Stimulated activated CD8-positive, alpha-beta memory T cell treated with anti-CD3 and anti-CD28 coated beads, Interleukin-4, amount 100 ng/mL, for 1 hour (primary cell): ENCODE results near the gene LIN9.

ENCODE experiments used
- DNase-seq, 2 donors: peaks; one replicate each; pipeline ENCODE4 v3.0.0-alpha.2; 2020; ENCODE audit warnings: low read depth in 2 of 2, low spot score in 1 of 2

The LIN9 gene

DNA sequence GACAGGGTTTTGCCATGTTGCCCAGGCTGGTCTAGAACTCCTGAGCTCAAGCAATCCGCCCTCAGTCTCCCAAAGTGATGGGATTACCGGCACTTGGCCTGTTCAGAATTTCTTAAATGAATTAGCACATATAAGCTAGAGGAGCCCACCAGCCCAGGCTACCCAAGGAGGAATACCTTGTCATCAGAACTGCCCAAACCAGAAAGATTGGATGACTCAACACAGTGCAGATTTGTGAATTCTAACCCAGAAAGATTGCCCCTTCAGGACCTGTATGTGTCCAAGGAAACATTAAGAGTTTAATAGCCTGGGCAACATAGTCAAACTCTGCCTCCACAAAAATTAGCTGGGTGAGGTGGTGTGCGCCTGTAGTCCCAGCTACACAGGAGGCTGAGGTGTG, 14.0 kb upstream of the LIN9 start:
- no peak for DNase-seq

- DNase-seq = no peak
Observed at GRCh38 chr1:226320930-226321329, 12.0 kb upstream of the LIN9 start.

DNA sequence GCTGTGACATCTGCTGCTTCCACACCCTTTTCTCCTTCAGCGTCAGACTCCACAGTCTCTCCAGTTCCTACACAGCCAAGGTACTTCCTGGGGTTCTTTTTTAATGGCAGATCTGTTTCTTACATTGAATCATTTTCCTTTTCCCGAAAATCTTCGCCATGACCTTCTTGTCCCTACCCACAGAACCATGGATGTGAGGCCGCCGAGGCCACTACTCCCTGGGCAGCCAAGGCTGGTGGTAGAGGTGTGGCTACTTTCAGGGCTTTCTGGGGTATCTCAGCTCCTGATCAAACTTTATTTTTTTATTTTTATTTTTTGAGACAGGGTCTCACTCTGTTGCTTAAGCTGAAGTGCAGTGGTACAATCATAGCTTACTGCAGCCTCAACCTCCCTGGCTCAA, 9.5 kb upstream of the LIN9 start:
- no peak for DNase-seq

GRCh38 chr1:226314055-226314454, 5.1 kb upstream of the LIN9 start:
- DNase-seq = no peak

GRCh38 chr1:226312065-226312464, 3.1 kb upstream of the LIN9 start:
- DNase-seq = no peak

DNA sequence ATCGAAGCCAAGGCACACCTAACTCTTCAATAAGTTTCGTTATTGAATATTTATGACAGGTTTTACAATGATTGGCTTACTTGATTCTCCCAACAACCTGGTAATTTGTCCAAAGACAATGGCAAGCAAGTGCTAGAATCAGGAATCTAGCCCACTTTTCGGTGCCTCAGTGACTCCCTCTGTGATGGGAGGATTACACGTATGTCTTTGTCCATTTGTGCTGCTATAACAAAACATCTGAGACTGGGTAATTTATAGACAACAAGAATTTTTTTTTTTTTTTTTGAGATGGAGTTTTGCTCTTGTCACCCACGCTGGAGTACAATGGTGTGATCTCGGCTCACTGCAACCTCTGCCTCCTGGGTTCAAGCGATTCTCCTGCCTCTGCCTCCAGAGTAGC, 2.4 kb upstream of the LIN9 start:
- DNase-seq = no peak

DNA sequence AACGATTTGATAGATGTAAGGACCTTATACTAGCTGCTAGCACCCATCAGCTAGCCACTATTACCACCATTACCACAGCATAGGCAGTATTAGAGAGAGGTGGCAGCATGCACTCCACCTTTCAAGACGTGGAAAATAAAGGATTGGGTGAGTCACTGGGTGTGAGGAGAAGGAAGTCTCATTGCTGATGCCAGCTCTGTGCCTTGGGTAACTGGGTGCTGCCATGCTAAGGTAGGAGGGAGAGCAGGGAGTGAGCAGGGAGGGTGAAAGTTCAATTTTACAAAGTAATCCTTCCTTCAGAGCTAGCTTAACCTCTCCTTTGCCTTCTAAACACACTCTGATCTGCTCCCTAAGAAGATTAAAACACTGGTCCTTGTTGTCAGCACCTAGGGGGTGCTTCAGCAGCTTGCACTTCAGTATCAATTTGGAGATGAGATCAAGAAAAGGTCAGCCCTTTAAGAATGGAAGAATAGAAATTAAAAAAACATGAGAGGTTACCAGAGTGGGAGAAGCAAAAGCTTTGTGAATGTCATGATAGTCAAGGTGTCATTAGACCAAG, 1.8 kb upstream of the LIN9 start:
- no peak for DNase-seq

- DNase-seq = no peak
Observed at GRCh38 chr1:226310245-226310540, 1.2 kb upstream of the LIN9 start.

DNA sequence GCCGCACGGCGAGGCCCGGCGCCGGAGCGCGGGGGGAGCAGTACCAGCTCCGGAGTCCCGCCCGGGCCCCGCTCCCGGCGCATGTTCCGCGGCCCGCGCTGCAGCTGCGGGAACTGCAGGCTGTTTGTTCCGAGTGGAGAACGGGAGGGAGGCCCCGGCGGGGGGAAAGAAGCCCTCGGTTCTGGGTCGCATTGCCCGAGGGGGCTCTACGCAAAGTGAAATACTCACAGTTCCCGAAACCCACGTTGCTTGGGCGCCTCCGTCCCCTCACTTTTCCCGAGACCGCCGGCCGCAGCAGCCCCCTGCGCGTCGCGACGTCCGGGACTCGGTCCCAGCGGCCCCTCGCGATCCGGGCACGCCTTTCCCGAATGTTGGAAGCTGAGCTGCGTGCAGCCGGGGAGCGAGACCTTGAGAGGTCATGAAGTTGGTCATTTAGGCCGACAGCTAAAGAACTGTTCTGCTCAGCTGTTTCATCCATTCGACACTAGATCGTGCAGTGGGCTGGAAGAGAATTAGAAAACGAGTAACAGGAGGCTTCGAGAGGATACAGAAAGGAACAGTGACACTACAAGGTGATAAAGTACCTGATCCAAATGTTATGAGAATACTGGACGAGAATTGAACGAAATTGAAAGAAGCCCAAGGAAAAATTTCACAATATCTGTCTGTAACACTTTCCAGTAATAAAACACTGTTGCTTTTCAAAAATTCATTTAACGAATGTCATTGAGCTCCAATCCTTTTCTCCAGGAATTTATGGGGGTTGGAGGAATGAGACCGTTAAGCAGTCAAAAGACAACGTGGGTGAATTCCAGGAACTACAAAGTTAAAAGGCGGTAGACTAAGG, 657 bp upstream of the LIN9 start:
- no peak for DNase-seq

- no peak for DNase-seq
Observed at GRCh38 chr1:226308166-226308722, 720 bp downstream of the LIN9 start.

DNA sequence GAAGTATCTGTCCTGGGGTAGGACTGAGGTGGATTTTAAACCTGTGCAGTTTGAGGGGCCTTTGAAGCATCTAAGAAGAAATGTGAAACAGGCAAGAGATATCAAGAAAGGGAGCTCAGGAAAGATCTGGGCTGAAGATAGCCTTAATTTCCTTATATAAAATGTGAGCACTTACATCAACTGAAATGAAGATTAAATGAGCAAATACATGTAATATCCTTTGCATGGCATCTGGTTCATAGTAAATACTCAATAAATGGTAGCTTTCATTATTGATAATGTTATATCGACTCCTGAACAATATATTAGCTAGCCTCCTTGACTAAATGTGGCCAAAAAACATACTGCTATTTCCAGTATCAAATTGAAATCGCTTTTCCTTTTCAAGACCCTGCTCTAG, 2.5 kb downstream of the LIN9 start:
- no peak for DNase-seq

- DNase-seq = no peak
Observed at GRCh38 chr1:226305184-226305583, 3.8 kb downstream of the LIN9 start.

- DNase-seq = no peak
Observed at GRCh38 chr1:226304291-226304955, 4.5 kb downstream of the LIN9 start.

- DNase-seq = no peak
Observed at GRCh38 chr1:226302731-226303130, 6.2 kb downstream of the LIN9 start.

GRCh38 chr1:226296911-226297310, 12.1 kb downstream of the LIN9 start:
- DNase-seq = no peak

GRCh38 chr1:226293553-226293920, 15.4 kb downstream of the LIN9 start:
- no peak for DNase-seq

DNA sequence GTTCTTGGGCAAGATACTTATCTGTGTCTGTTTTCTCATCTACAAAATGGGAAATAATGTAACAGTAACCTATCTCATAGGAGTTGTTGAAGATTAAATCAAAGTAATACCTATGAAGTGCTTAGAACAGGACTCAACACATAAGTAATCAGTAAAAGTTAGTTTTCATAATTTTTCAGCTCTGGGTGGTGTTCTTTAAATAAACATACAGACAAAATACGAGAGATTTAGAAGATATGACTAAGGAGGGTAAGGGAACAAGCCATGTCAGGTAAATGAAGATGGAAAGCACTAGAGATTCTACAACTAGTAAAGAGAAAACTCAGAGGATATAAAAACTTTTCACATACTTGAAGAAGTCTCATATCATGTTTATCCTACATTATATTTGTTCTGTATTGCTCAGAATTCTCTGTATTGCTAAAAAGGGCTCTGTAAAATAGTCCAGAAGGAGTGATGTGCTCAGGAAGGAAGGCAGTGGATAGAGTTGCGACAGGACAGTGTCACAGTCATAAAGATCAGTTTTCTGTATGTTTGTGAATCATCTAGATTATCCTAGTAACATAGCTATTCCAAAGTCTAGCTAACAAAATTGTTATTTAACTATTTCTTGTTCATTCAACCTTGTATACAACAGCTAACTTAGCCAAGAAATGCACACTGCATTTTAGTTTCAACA, 16.0 kb downstream of the LIN9 start:
- no peak for DNase-seq

DNA sequence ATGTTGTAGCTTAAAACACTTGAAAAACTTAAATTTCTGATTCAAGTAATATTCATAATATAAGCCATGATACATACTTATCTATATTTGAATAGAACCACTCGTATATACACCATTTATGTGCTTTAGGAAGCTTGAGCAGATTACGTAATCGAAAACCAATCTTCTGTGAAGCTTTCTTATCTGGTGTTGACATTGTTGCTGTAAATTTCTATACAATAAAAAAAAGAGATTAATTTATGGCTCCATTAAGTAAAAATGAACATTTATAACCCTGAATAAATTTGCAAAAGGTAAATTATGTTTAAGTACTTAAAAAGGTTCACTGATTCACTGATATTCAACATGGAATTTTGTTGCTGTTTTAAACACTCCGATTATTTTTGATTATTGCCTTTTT, 21.4 kb downstream of the LIN9 start:
- no peak for DNase-seq

- DNase-seq = no peak
Observed at GRCh38 chr1:226281058-226281457, 27.9 kb downstream of the LIN9 start.

GRCh38 chr1:226279498-226279897, 29.5 kb downstream of the LIN9 start:
- no peak for DNase-seq

DNA sequence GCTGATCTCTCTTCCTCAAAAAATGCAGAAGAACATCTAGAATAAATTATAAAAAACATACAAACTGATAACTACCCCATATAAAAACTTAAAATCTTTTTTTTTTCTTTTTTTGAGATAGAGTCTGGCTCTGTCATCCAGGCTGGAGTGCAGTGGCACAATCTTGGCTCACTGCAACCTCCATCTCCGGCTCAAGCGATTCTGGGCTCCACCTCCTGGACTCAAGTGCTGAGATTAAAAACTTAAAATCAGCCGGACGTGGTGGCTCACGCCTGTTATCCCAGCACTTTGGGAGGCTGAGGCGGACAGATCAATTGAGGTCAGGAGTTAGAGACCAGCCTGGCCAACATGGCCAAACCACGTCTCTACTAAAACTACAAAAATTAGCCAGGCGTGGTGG, 31.1 kb downstream of the LIN9 start:
- DNase-seq = no peak

- no peak for DNase-seq
Observed at GRCh38 chr1:226276987-226277386, 32.0 kb downstream of the LIN9 start.
